Type B pancreatic cell (in vitro differentiated cells): ENCODE results near the gene CENPL. TPM values are rescaled to one million over a fixed set of nuclear protein-coding genes. Genes with fewer than 3 reads are reported as not detected.
"Not testable (repeated sequence)": the region's sequence is repeated elsewhere in the genome, so short reads cannot be mapped to it uniquely, and the experiment has no call there.

Experiments used
- DNase-seq: peaks from one replicate; pipeline ENCODE4 v3.0.0; 2021; ENCODE audit warnings: mixed read lengths; ENCODE audit not compliant: unreplicated experiment; ENCODE audit errors: extremely low spot score
- H3K27ac Mint-ChIP-seq: 2 replicates; pipeline ENCODE4 v1.8.0; 2021; ENCODE audit warnings: mild to moderate bottlenecking, mixed read lengths
- H3K27me3 Mint-ChIP-seq: 2 replicates; pipeline ENCODE4 v1.8.0; 2021; ENCODE audit warnings: mixed read lengths
- H3K36me3 Mint-ChIP-seq: 2 replicates; pipeline ENCODE4 v1.8.0; 2021; ENCODE audit warnings: mixed read lengths
- H3K4me1 Mint-ChIP-seq: one replicate; pipeline ENCODE4 v1.8.0; 2021; ENCODE audit warnings: mixed read lengths; ENCODE audit not compliant: unreplicated experiment
- H3K4me3 Mint-ChIP-seq: 2 replicates; pipeline ENCODE4 v1.8.0; 2021; ENCODE audit warnings: mild to moderate bottlenecking, mixed read lengths
- H3K9me3 Mint-ChIP-seq: 2 replicates; pipeline ENCODE4 v1.8.0; 2021; ENCODE audit warnings: mixed read lengths
- CTCF ChIP-seq: fragments of 200-600 bp; sonication (generic); conservative IDR thresholded peaks from 2 replicates; pipeline ENCODE4 v1.5.0; 2021; ENCODE audit warnings: antibody characterized with exemption, mild to moderate bottlenecking
- total RNA-seq: library from RNA; stranded (reverse); gene quantifications from 2 replicates; pipeline ENCODE4 v1.2.1, GENCODE V29; 2021; ENCODE audit warnings: low replicate concordance

Gene CENPL
- total RNA-seq, 1 donor from 2014 or later: 14.1 TPM

DNA sequence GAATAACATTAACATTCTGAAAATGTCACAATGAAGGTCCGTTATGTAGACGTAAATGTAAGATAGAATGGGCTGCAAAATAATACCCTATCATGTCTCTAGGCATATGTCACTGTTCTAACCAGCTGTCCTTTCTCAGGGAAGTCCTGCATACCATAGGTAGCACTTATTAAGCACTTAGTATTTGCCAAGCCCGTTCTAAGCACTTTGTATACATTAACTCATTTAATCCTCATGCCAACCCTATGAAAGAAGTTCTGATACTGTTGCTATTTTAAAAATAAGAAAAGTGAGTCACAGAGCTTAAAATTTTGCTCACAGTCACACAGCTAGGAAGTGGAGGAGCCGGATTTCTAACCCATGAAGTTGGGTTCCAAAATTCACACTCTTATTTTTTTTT, 27.4 kb upstream of the CENPL start:
- Mint-ChIP-seq H3K4me3 (no peak overlapping the region), H3K27ac (no peak overlapping the region), H3K36me3 (peaks cover 25% of the 10 kb centered on the region), H3K4me1 (peaks cover 4% of the 10 kb centered on the region), H3K9me3 (no peaks in the 10 kb centered on the region), H3K27me3 (no peaks in the 10 kb centered on the region)
- TF ChIP-seq CTCF: no peak
- no peak for DNase-seq

GRCh38 chr1:173832748-173833147, 8.1 kb upstream of the CENPL start:
- Mint-ChIP-seq H3K27ac (no peak overlapping the region), H3K4me1 (no peaks in the 10 kb centered on the region), H3K27me3 (no peaks in the 10 kb centered on the region), H3K36me3 (no peaks in the 10 kb centered on the region), H3K4me3 (no peak overlapping the region), H3K9me3 (no peaks in the 10 kb centered on the region)
- no peak for TF ChIP-seq CTCF
- no peak for DNase-seq

GRCh38 chr1:173827611-173828010, 2.9 kb upstream of the CENPL start:
- H3K36me3 Mint-ChIP-seq: peaks cover 7% of the 10 kb centered on the region
- no peak for DNase-seq
- H3K4me1 Mint-ChIP-seq: peaks cover 18% of the 10 kb centered on the region
- H3K27me3 Mint-ChIP-seq: no peaks in the 10 kb centered on the region
- no peak for TF ChIP-seq CTCF
- no peaks in the 10 kb centered on the region for H3K9me3 Mint-ChIP-seq
- H3K27ac Mint-ChIP-seq: no peak overlapping the region
- H3K4me3 Mint-ChIP-seq: peak overlapping the region; percentile 35

DNA sequence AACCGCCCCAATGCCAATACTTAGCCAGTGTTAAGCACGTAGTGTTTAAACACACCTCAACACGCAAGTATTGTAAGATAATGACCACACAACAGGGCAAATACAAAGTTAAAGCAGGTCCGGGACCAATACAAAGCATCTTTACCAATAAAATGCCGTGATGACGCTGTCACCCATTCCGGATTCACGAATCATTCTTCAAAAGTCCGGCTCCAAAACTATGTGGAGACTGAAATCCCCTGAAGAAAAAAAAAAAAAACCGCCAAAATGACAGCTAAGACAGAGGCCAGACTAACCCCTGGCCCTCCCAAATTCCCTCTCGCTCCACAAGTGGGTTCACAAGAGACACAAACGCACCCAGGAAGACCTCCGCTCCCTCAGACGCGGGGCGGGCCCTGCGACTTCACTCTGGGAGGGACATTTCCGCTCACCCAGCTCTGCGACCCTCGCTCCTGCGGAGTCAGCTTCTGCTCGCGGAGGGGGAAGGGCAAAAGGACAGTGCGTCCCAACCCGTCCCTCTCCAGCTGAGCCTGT, 835 bp downstream of the CENPL start:
- Mint-ChIP-seq H3K27me3 (no peaks in the 10 kb centered on the region), H3K27ac (peak overlapping the region; percentile 99), H3K9me3 (no peaks in the 10 kb centered on the region), H3K4me3 (peak overlapping the region; percentile 96), H3K4me1 (peaks cover 24% of the 10 kb centered on the region), H3K36me3 (peaks cover 7% of the 10 kb centered on the region)
- no peak for TF ChIP-seq CTCF
- DNase-seq: no peak

DNA sequence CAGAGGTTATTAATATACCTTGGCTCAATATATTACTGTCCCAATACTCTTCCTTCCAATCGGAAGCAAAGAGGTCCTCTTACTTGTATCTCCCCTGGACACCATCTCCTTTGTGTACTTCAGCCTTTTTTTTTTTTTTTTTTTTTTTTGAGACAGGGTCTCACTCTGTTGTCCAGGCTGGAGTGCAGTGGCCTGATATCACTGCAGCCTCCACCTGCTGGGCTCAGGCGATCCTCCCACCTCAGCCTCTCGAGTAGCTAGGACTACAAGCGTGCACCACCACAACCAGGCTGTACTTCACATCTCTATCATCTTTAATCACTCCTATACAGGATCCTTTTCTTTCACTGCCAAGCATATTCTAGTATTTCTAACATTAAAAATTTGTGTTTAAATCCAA, 3.0 kb downstream of the CENPL start:
- Mint-ChIP-seq H3K4me1 (peaks cover 24% of the 10 kb centered on the region), H3K27ac (no peak overlapping the region), H3K4me3 (no peak overlapping the region), H3K27me3 (no peaks in the 10 kb centered on the region), H3K36me3 (peaks cover 14% of the 10 kb centered on the region), H3K9me3 (no peaks in the 10 kb centered on the region)
- TF ChIP-seq CTCF: no peak
- no peak for DNase-seq

DNA sequence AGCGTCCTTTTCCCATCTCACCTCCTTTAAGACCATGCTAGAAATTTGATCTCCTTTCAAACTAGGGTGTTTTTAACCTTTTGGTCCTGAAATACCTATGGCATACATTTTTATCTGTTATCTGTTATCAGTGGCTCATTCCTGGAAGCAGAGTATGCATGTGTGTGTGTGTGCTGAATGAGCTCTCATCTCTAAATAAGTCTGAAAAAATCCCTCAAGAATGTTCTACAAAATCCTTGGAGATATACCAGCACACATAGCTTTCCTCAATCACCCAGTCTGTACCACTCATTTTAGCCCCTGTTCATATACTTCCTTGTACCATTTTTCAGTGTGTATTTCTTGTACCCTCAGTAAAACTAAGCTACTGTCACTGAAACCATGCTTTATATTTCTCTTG, 6.2 kb downstream of the CENPL start:
- Mint-ChIP-seq H3K27me3 (no peaks in the 10 kb centered on the region), H3K9me3 (no peaks in the 10 kb centered on the region), H3K4me1 (peaks cover 13% of the 10 kb centered on the region), H3K36me3 (peaks cover 30% of the 10 kb centered on the region), H3K27ac (no peak overlapping the region), H3K4me3 (no peak overlapping the region)
- DNase-seq: no peak
- TF ChIP-seq CTCF: no peak

DNA sequence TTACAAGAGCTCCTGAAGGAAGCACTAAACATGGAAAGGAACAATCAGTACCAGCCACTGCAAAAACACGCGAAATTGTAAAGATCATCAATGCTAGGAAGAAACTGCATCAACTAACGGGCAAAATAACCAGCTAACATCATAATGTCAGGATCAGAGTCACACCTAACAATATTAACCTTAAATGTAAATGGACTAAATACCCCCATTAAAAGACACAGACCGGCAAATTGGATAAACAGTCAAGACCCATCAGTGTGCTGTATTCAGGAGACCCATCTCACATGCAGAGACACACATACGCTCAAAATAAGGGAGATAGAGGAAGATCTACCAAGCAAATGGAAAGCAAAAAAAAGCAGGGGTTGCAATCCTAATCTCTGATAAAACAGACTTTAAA, 11.0 kb downstream of the CENPL start:
- H3K36me3 Mint-ChIP-seq: peaks cover 44% of the 10 kb centered on the region
- H3K9me3 Mint-ChIP-seq, H3K27ac Mint-ChIP-seq, H3K27me3 Mint-ChIP-seq, DNase-seq, H3K4me1 Mint-ChIP-seq, H3K4me3 Mint-ChIP-seq: not testable (repeated sequence)
